Suprapubic skin (tissue), 3 donors: Measurements from ENCODE around the gene AKAP13.

Experiments used
- EP300 ChIP-seq: sonication (generic); formaldehyde crosslinking; IDR thresholded peaks from one replicate; pipeline ENCODE4 v1.6.1; 2017; ENCODE audit warnings: antibody characterized with exemption
- POLR2A ChIP-seq, 2 donors: fragments of 450-650 bp; IDR thresholded peaks; one replicate each; pipeline ENCODE4 v1.6.1; 2017; ENCODE audit warnings: antibody characterized with exemption in 2 of 2, mild to moderate bottlenecking in 2 of 2, moderate library complexity in 2 of 2
- TF ChIP-seq, protein P1 (sequence below), 2 donors: fragments of 200-600 bp in 1 of 2; fragments of 450-650 bp in 1 of 2; sonication (generic) in 1 of 2; IDR thresholded peaks; one replicate each; pipeline ENCODE4 v1.5.1; 2016 to 2019; ENCODE audit warnings: antibody characterized with exemption in 2 of 2, mild to moderate bottlenecking in 1 of 2, moderate library complexity in 1 of 2

DNA sequence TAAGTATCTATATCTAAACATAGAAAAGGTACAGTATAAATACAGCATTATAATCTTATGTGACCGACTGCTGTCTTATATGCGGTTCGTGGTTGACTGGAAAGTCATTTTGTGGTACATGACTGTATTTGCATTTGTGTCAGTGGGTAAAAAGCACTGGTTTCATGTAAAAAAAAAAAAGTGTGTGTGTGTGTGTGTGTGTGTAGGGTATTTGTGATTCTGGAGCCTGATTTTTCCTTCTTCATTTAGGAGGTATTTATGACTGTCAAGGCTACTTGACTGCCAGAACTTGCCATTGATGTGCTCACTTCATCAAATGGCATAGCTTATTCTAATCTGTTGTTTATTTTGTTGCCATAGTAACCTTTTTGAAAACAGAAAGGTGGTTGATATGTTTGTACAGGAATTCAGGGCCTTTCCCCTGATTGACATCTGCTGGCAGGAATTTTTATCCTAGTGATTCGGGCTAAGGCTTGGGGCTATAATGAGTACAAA, 63.2 kb downstream of the AKAP13 start:
- TF ChIP-seq EP300 = no peak
- TF ChIP-seq, protein P1, sequence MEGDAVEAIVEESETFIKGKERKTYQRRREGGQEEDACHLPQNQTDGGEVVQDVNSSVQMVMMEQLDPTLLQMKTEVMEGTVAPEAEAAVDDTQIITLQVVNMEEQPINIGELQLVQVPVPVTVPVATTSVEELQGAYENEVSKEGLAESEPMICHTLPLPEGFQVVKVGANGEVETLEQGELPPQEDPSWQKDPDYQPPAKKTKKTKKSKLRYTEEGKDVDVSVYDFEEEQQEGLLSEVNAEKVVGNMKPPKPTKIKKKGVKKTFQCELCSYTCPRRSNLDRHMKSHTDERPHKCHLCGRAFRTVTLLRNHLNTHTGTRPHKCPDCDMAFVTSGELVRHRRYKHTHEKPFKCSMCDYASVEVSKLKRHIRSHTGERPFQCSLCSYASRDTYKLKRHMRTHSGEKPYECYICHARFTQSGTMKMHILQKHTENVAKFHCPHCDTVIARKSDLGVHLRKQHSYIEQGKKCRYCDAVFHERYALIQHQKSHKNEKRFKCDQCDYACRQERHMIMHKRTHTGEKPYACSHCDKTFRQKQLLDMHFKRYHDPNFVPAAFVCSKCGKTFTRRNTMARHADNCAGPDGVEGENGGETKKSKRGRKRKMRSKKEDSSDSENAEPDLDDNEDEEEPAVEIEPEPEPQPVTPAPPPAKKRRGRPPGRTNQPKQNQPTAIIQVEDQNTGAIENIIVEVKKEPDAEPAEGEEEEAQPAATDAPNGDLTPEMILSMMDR (IDR thresholded peaks at IDR 0.05) = no peak
- no peak for TF ChIP-seq POLR2A (IDR thresholded peaks at IDR 0.05)
